CD1c-positive myeloid dendritic cell (primary cell): ENCODE data around the gene COX8C.
A peak's percentile ranks its signal among the peaks of the same experiment; 100 is the strongest.
"Not testable (repeated sequence)": the region's sequence is repeated elsewhere in the genome, so short reads cannot be mapped to it uniquely, and the experiment has no call there.

Experiments used
- DNase-seq: peaks from one replicate; pipeline ENCODE4 v3.0.0-alpha.2; 2016; ENCODE audit errors: extremely low spot score

The COX8C gene

GRCh38 chr14:93320489-93320888, 26.5 kb upstream of the COX8C start:
- no peak for DNase-seq

GRCh38 chr14:93322929-93323599, 23.9 kb upstream of the COX8C start:
- DNase-seq = peak; percentile 39

- DNase-seq = peak; percentile 62
These were observed 23.3 kb upstream of the COX8C start for GRCh38 chr14:93323600-93324174.

GRCh38 chr14:93326196-93326595, 20.8 kb upstream of the COX8C start:
- no peak for DNase-seq

GRCh38 chr14:93328546-93328945, 18.4 kb upstream of the COX8C start:
- no peak for DNase-seq

- DNase-seq = no peak
These were observed 16.9 kb upstream of the COX8C start for GRCh38 chr14:93329965-93330608.

GRCh38 chr14:93330609-93331000, 16.4 kb upstream of the COX8C start:
- DNase-seq = no peak

- peak; percentile 34 for DNase-seq
These were observed 15.8 kb upstream of the COX8C start for GRCh38 chr14:93331002-93331727.

- DNase-seq = no peak
These were observed 15.1 kb upstream of the COX8C start for GRCh38 chr14:93331728-93332396.

- DNase-seq = peak; percentile 75
These were observed 14.6 kb upstream of the COX8C start for GRCh38 chr14:93332397-93332852.

- DNase-seq = peak; percentile 100
These were observed 13.9 kb upstream of the COX8C start, which contains the start of gene BTBD7 for GRCh38 chr14:93332853-93333630. Gene BTBD7, minus strand, starts transcription at chr14:93333036. Its CDS starts 36,985 bp downstream, at chr14:93296051.

- DNase-seq = no peak
These were observed 13.3 kb upstream of the COX8C start for GRCh38 chr14:93333631-93334103.

GRCh38 chr14:93337143-93337753, 9.7 kb upstream of the COX8C start:
- no peak for DNase-seq

- no peak for DNase-seq
These were observed 9.1 kb upstream of the COX8C start for GRCh38 chr14:93337884-93338283.

- peak; percentile 75 for DNase-seq
These were observed 3.7 kb upstream of the COX8C start for GRCh38 chr14:93343266-93343665.

- no peak for DNase-seq
These were observed 3.2 kb upstream of the COX8C start for GRCh38 chr14:93343797-93344196.

GRCh38 chr14:93347850-93348249, 868 bp downstream of the COX8C start:
- DNase-seq = no peak

- DNase-seq = no peak
These were observed 1.3 kb downstream of the COX8C start for GRCh38 chr14:93348292-93348691.

GRCh38 chr14:93354873-93355272, 7.9 kb downstream of the COX8C start:
- not testable (repeated sequence) for DNase-seq

GRCh38 chr14:93368996-93369712, 22.2 kb downstream of the COX8C start:
- peak; percentile 29 for DNase-seq
